Endothelial cell of umbilical vein (primary cell): Measurements from ENCODE around the gene VCP. TPM values are rescaled to one million over a fixed set of nuclear protein-coding genes. Genes with fewer than 3 reads are reported as not detected.

ENCODE experiments used
- BruUV-seq: library from RNA; stranded (reverse); fragments of 400-500 nt; replicated peaks from 2 replicates; lab custom pipeline; 2021; lab: Mats Ljungman, UMichigan
- CTCF ChIA-PET: fragments of 300-600, 350-600 bp; sonication (Branson Sonifier 250); formaldehyde crosslinking; loops from one replicate; lab custom pipeline; 2021; ENCODE audit warnings: antibody characterized with exemption, inconsistent platforms; lab: Charles Lee
- POLR2A ChIA-PET: fragments of 300-600, 350-600 bp; sonication (Branson Sonifier 250); formaldehyde crosslinking; loops from one replicate; lab custom pipeline; 2021; ENCODE audit warnings: antibody characterized with exemption, inconsistent platforms; lab: Charles Lee
- DNase-seq: peaks from one replicate; pipeline ENCODE4 v3.0.0-alpha.2; 2011; ENCODE audit warnings: low read depth, low spot score
- FAIRE-seq: peaks from 2 replicates; lab custom pipeline; 2011; peaks lifted over from hg19 to GRCh38; lab: Jason Lieb, UNC
- H2AFZ ChIP-seq: 2 replicates; pipeline ENCODE4 v1.6.0; 2012; ENCODE audit warnings: low read depth, low read length, control low read depth, inconsistent platforms
- H3K27ac ChIP-seq: 2 replicates; pipeline ENCODE4 v1.5.1; 2011; ENCODE audit warnings: low read depth, mild to moderate bottlenecking, control low read depth, low read length, moderate library complexity; ENCODE audit not compliant: insufficient read depth
- H3K27me3 ChIP-seq, 2 experiments: 2 replicates each; pipeline versions ENCODE4 v1.6.0 to v1.6.1; 2011; ENCODE audit warnings: low read length in 2 of 2, mixed read lengths in 1 of 2; ENCODE audit not compliant: control insufficient read depth in 2 of 2, insufficient read depth in 2 of 2
- H3K36me3 ChIP-seq, 2 experiments: 2 replicates in 1 of 2; 3 replicates in 1 of 2; pipeline ENCODE4 v1.5.1; 2011; ENCODE audit warnings: low read length in 2 of 2, mild to moderate bottlenecking in 1 of 2, moderate library complexity in 1 of 2; ENCODE audit not compliant: control insufficient read depth in 2 of 2, insufficient read depth in 2 of 2; ENCODE audit errors: extremely low read depth in 1 of 2
- H3K4me1 ChIP-seq: 3 replicates; pipeline ENCODE4 v1.5.1; 2011; ENCODE audit warnings: mild to moderate bottlenecking, low read length; ENCODE audit not compliant: control insufficient read depth, insufficient read depth; ENCODE audit errors: extremely low read depth
- H3K4me2 ChIP-seq: 2 replicates; pipeline ENCODE4 v1.6.1; 2011; ENCODE audit warnings: low read length, control low read depth, mixed read lengths; ENCODE audit not compliant: insufficient read depth
- H3K4me3 ChIP-seq, 3 experiments: fragments of 200-600 bp in 1 of 3; sonication (generic), shearing (Covaris generic) in 1 of 3; replicated peaks in 1 of 3; 2 replicates each; pipeline ENCODE4 v1.5.1; 2011 to 2016; ENCODE audit warnings: control low read depth in 3 of 3, low read length in 3 of 3, mild to moderate bottlenecking in 2 of 3, inconsistent platforms in 1 of 3, low read depth in 1 of 3, moderate library complexity in 1 of 3; ENCODE audit not compliant: insufficient read depth in 1 of 3
- H3K79me2 ChIP-seq: 2 replicates; pipeline ENCODE4 v1.6.0; 2012; ENCODE audit warnings: low read length, inconsistent platforms; ENCODE audit not compliant: control insufficient read depth, insufficient read depth
- H3K9ac ChIP-seq: replicated peaks from 2 replicates; pipeline ENCODE3; 2011; ENCODE audit warnings: low read length, control low read depth; ENCODE audit not compliant: insufficient read depth; ENCODE audit errors: extremely low read depth
- H3K9me1 ChIP-seq: replicated peaks from 3 replicates; pipeline ENCODE4 v1.6.0; 2011; ENCODE audit warnings: mild to moderate bottlenecking, low read length; ENCODE audit not compliant: control insufficient read depth, insufficient read depth; ENCODE audit errors: extremely low read depth
- H3K9me3 ChIP-seq: replicated peaks from 2 replicates; pipeline ENCODE4 v1.5.1; 2012; ENCODE audit warnings: low read length, inconsistent platforms; ENCODE audit not compliant: control insufficient read depth, insufficient read depth
- H4K20me1 ChIP-seq: replicated peaks from 2 replicates; pipeline ENCODE3; 2011; ENCODE audit warnings: mild to moderate bottlenecking, low read length; ENCODE audit not compliant: control insufficient read depth, insufficient read depth; ENCODE audit errors: extremely low read depth
- CTCF ChIP-seq, 2 donors: IDR thresholded peaks; 1 replicate in 1 of 2; 2 replicates in 1 of 2; pipeline ENCODE4 v1.5.1; 2011; ENCODE audit warnings: low read length in 2 of 2, mild to moderate bottlenecking in 2 of 2, moderate library complexity in 2 of 2, control low read depth in 1 of 2, inconsistent platforms in 1 of 2, low read depth in 1 of 2; ENCODE audit not compliant: insufficient read depth in 1 of 2; ENCODE audit errors: extremely low read depth in 1 of 2
- EZH2 ChIP-seq: IDR thresholded peaks from 2 replicates; pipeline ENCODE4 v1.6.1; 2012; ENCODE audit warnings: borderline replicate concordance, low read depth, mild to moderate bottlenecking, moderate library complexity, low read length, inconsistent platforms; ENCODE audit not compliant: severe bottlenecking
- FOS ChIP-seq: IDR thresholded peaks from 2 replicates; pipeline ENCODE4 v1.6.1; 2011; ENCODE audit warnings: mild to moderate bottlenecking, low read length, moderate library complexity, borderline replicate concordance; ENCODE audit not compliant: insufficient read depth
- GATA2 ChIP-seq: IDR thresholded peaks from 2 replicates; pipeline ENCODE4 v1.7.0; 2011; ENCODE audit warnings: low read depth, mild to moderate bottlenecking, moderate library complexity, mixed read lengths, low read length; ENCODE audit not compliant: insufficient read length, insufficient read depth
- JUN ChIP-seq: IDR thresholded peaks from 2 replicates; pipeline ENCODE4 v1.6.1; 2011; ENCODE audit warnings: borderline replicate concordance, low read depth; ENCODE audit not compliant: insufficient read length, insufficient read depth
- MAX ChIP-seq: IDR thresholded peaks from 2 replicates; pipeline ENCODE4 v1.6.1; 2011; ENCODE audit not compliant: insufficient read depth, insufficient read length
- MYC ChIP-seq: IDR thresholded peaks from one replicate; pipeline ENCODE4 v1.6.1; 2011; ENCODE audit warnings: mild to moderate bottlenecking, low read depth, low read length
- POLR2A ChIP-seq: IDR thresholded peaks from 2 replicates; pipeline ENCODE4 v1.6.1; 2012; ENCODE audit warnings: low read depth, mild to moderate bottlenecking, control low read depth, low read length
- POLR2AphosphoS5 ChIP-seq: IDR thresholded peaks from 2 replicates; pipeline ENCODE4 v1.6.1; 2012; ENCODE audit warnings: low read depth, mild to moderate bottlenecking, control low read depth, low read length, moderate library complexity; ENCODE audit not compliant: insufficient read depth
- dilution Hi-C: fragments of 300-500 bp; cut with MboI; formaldehyde crosslinking; loops from one replicate; pipeline ENCODE4 v1.15.0; 2019; ENCODE audit warnings: low sequenced_read_pairs; ENCODE audit not compliant: extremely low pct_ligation_motif_present
- intact Hi-C: fragments of 100-400 bp; cut with micrococcal nuclease; formaldehyde crosslinking; loops from one replicate; pipeline ENCODE4 v1.10.0; 2022
- polyA plus RNA-seq, 4 experiments: library from polyadenylated mRNA; depleted of rRNA in 3 of 4; stranded (reverse) in 3 of 4; unstranded in 1 of 4; fragments of >200 nt; gene quantifications; 2 replicates each; pipeline versions ENCODE4 v1.2.1 to v1.2.3, GENCODE V29; 2011 to 2012; ENCODE audit warnings: missing spikeins in 1 of 4
- total RNA-seq: library from RNA; stranded (reverse); gene quantifications from 2 replicates; pipeline ENCODE4 v1.2.3, GENCODE V29; 2021

VCP gene
- total and polyA plus RNA-seq, 2 donors (not counting 3 experiments of a cell fraction or from before 2014, with no cell fraction given): 349 to 493 TPM

GRCh38 chr9:35033101-35033500, 39.3 kb downstream of the VCP start:
- no peaks in the 10 kb centered on the region for H3K9me1 ChIP-seq
- no peak overlapping the region for H3K9ac ChIP-seq
- POLR2A ChIA-PET: no interaction called here
- H3K79me2 ChIP-seq: no peaks in the 10 kb centered on the region
- no peak overlapping the region for H3K4me2 ChIP-seq
- no peaks in the 10 kb centered on the region for H4K20me1 ChIP-seq
- no peak overlapping the region for H3K27ac ChIP-seq
- no peaks in the 10 kb centered on the region for H3K27me3 ChIP-seq
- peaks cover 7% of the 10 kb centered on the region for H3K4me1 ChIP-seq
- H3K36me3 ChIP-seq: no peaks in the 10 kb centered on the region
- no TSS peak for BruUV-seq
- no peak overlapping the region for H3K4me3 ChIP-seq
- dilution Hi-C loops: no loop called here
- CTCF ChIA-PET: interaction anchor here (1.0 to 2.2 kb wide), 4 partner anchors 10 to 134 kb away, joined by 3 to 8 read pairs (median 4); no protein-coding TSS in a partner anchor
- DNase-seq: no peak
- intact Hi-C loops: no loop called here
- TF ChIP-seq JUN (no peak), GATA2 (no peak), MYC (no peak), FOS (no peak), POLR2AphosphoS5 (no peak), MAX (no peak), EZH2 (no peak), CTCF (IDR thresholded peaks at IDR 0.05; ENCODE audit: extremely low read depth in 1 of 2, insufficient read depth in 1 of 2, low read depth in 1 of 2, low read length in 2 of 2) (no peak), POLR2A (no peak)
- no peak for FAIRE-seq
- no peak overlapping the region for H2AFZ ChIP-seq
- H3K9me3 ChIP-seq: no peaks in the 10 kb centered on the region
